SU-DHL-6 (cell line): Measurements from ENCODE around the gene BBS1.

Source experiments
- EZH2phosphoT487 ChIP-seq: fragments of 200-600 bp; sonication (generic), shearing (Covaris generic); conservative IDR thresholded peaks from 2 replicates; pipeline ENCODE4 v1.6.1; 2018; ENCODE audit warnings: mild to moderate bottlenecking, antibody characterized with exemption, low read length, moderate library complexity, mixed read lengths
- TF ChIP-seq, protein P1 (sequence below): fragments of 200-600 bp; sonication (generic); IDR thresholded peaks from one replicate; pipeline ENCODE4 v1.5.1; 2017; ENCODE audit warnings: antibody characterized with exemption, mild to moderate bottlenecking, low read length, moderate library complexity; ENCODE audit not compliant: insufficient read depth, poor library complexity, severe bottlenecking

- TF ChIP-seq, protein P1, sequence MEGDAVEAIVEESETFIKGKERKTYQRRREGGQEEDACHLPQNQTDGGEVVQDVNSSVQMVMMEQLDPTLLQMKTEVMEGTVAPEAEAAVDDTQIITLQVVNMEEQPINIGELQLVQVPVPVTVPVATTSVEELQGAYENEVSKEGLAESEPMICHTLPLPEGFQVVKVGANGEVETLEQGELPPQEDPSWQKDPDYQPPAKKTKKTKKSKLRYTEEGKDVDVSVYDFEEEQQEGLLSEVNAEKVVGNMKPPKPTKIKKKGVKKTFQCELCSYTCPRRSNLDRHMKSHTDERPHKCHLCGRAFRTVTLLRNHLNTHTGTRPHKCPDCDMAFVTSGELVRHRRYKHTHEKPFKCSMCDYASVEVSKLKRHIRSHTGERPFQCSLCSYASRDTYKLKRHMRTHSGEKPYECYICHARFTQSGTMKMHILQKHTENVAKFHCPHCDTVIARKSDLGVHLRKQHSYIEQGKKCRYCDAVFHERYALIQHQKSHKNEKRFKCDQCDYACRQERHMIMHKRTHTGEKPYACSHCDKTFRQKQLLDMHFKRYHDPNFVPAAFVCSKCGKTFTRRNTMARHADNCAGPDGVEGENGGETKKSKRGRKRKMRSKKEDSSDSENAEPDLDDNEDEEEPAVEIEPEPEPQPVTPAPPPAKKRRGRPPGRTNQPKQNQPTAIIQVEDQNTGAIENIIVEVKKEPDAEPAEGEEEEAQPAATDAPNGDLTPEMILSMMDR = no peak
- no peak for TF ChIP-seq EZH2phosphoT487
Measured at GRCh38 chr11:66546966-66547661, 36.7 kb downstream of the BBS1 start.
